ENCODE measurements around the gene PTPRA. TPM values are rescaled to one million over a fixed set of nuclear protein-coding genes. Genes with fewer than 3 reads are reported as not detected.
A peak's percentile ranks its signal among the peaks of the same experiment; 100 is the strongest.

Gene PTPRA
- total and polyA plus RNA-seq, 2 donors from 2014 or later: 33.1 to 70.3 TPM

GRCh38 chr20:2991532-2991931, 118.3 kb downstream of the PTPRA start:
- intact Hi-C loops (cut with DNase I): no loop called here
- DNase-seq (no peak), FAIRE-seq (no peak)
- H3K9ac ChIP-seq (ENCODE audit: low read length in 3 of 3): no peak overlapping the region
- no peaks in the 10 kb centered on the region for H3K27me3 ChIP-seq (ENCODE audit: control insufficient read depth, insufficient read depth, low read length)
- no peaks in the 10 kb centered on the region for H3K4me1 ChIP-seq (ENCODE audit: control insufficient read depth in 2 of 3, insufficient read depth in 2 of 3, low read depth in 1 of 3, low read length in 3 of 3)
- no peaks in the 10 kb centered on the region for H3K9me3 ChIP-seq (ENCODE audit: control insufficient read depth in 2 of 3, insufficient read depth in 1 of 3, low read length in 3 of 3)
- no peak overlapping the region for H3K4me3 ChIP-seq (ENCODE audit: low read length in 3 of 3)
- TF ChIP-seq, protein P1, sequence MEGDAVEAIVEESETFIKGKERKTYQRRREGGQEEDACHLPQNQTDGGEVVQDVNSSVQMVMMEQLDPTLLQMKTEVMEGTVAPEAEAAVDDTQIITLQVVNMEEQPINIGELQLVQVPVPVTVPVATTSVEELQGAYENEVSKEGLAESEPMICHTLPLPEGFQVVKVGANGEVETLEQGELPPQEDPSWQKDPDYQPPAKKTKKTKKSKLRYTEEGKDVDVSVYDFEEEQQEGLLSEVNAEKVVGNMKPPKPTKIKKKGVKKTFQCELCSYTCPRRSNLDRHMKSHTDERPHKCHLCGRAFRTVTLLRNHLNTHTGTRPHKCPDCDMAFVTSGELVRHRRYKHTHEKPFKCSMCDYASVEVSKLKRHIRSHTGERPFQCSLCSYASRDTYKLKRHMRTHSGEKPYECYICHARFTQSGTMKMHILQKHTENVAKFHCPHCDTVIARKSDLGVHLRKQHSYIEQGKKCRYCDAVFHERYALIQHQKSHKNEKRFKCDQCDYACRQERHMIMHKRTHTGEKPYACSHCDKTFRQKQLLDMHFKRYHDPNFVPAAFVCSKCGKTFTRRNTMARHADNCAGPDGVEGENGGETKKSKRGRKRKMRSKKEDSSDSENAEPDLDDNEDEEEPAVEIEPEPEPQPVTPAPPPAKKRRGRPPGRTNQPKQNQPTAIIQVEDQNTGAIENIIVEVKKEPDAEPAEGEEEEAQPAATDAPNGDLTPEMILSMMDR (IDR thresholded peaks at IDR 0.05; ENCODE audit: borderline replicate concordance, extremely low read depth, insufficient read depth): no peak
- no peak overlapping the region for H3K27ac ChIP-seq (ENCODE audit: low read depth in 2 of 2, low read length in 2 of 2)
- H3K36me3 ChIP-seq (ENCODE audit: control insufficient read depth in 2 of 3, insufficient read depth in 3 of 3, low read length in 3 of 3): peaks cover 9 to 42% (median 24%) of the 10 kb centered on the region in 3 donors

- no peak overlapping the region for H3K9ac ChIP-seq (ENCODE audit: low read length in 3 of 3)
- no peak overlapping the region for H3K27ac ChIP-seq (ENCODE audit: low read depth in 2 of 2, low read length in 2 of 2)
- H3K27me3 ChIP-seq (ENCODE audit: control insufficient read depth, insufficient read depth, low read length): no peaks in the 10 kb centered on the region
- no peaks in the 10 kb centered on the region for H3K4me1 ChIP-seq (ENCODE audit: control insufficient read depth in 2 of 3, insufficient read depth in 2 of 3, low read depth in 1 of 3, low read length in 3 of 3)
- no peaks in the 10 kb centered on the region for H3K9me3 ChIP-seq (ENCODE audit: control insufficient read depth in 2 of 3, insufficient read depth in 1 of 3, low read length in 3 of 3)
- DNase-seq: no peak
- H3K36me3 ChIP-seq (ENCODE audit: control insufficient read depth in 2 of 3, insufficient read depth in 3 of 3, low read length in 3 of 3): peaks cover 9 to 30% (median 20%) of the 10 kb centered on the region in 3 donors
- no peak overlapping the region for H3K4me3 ChIP-seq (ENCODE audit: low read length in 3 of 3)
- TF ChIP-seq, protein P1 (IDR thresholded peaks at IDR 0.05; ENCODE audit: borderline replicate concordance, extremely low read depth, insufficient read depth): no peak
- intact Hi-C loops (cut with DNase I): no loop called here
- FAIRE-seq: no peak
Observed at GRCh38 chr20:2993250-2993649, 120.0 kb downstream of the PTPRA start.

DNA sequence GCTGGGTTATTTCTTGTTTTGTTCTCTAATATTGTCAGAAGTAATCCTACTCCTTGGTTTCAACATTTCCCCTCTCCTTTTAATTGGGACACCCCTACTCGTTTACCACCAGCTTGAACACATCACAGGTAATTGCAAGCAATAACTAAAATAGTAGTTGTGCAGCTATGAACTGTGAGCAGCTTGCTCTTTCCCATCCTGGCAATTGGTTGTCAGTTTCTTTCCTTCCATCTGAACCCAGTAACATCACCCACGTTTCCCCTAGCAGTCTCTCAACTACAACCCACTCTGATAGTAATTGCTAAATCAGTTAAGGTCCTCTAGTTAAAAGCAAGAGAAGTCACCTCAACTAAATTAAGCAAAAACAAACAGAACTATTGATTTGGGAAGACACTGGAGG, 122.5 kb downstream of the PTPRA start:
- Histone ChIP-seq H3K27ac (ENCODE audit: low read depth in 2 of 2, low read length in 2 of 2) (no peak overlapping the region), H3K9me3 (ENCODE audit: control insufficient read depth in 2 of 3, insufficient read depth in 1 of 3, low read length in 3 of 3) (no peaks in the 10 kb centered on the region), H3K9ac (ENCODE audit: low read length in 3 of 3) (no peak overlapping the region), H3K4me3 (ENCODE audit: low read length in 3 of 3) (no peak overlapping the region), H3K27me3 (ENCODE audit: control insufficient read depth, insufficient read depth, low read length) (no peaks in the 10 kb centered on the region), H3K4me1 (ENCODE audit: control insufficient read depth in 2 of 3, insufficient read depth in 2 of 3, low read depth in 1 of 3, low read length in 3 of 3) (no peaks in the 10 kb centered on the region), H3K36me3 (ENCODE audit: control insufficient read depth in 2 of 3, insufficient read depth in 3 of 3, low read length in 3 of 3) (peaks cover 4 to 21% (median 5%) of the 10 kb centered on the region in 3 donors)
- FAIRE-seq (no peak), DNase-seq (no peak)
- TF ChIP-seq, protein P1 (IDR thresholded peaks at IDR 0.05; ENCODE audit: borderline replicate concordance, extremely low read depth, insufficient read depth): no peak
- intact Hi-C loops (cut with DNase I): no loop called here

GRCh38 chr20:2998728-2999127, 125.4 kb downstream of the PTPRA start:
- H3K27me3 ChIP-seq (ENCODE audit: control insufficient read depth, insufficient read depth, low read length): no peaks in the 10 kb centered on the region
- TF ChIP-seq, protein P1 (IDR thresholded peaks at IDR 0.05; ENCODE audit: borderline replicate concordance, extremely low read depth, insufficient read depth): no peak

More at GRCh38 chr20:2998728-2999127, 125.4 kb downstream of the PTPRA start:
- Histone ChIP-seq H3K4me1 (ENCODE audit: control insufficient read depth in 2 of 3, insufficient read depth in 2 of 3, low read depth in 1 of 3, low read length in 3 of 3) (no peaks in the 10 kb centered on the region), H3K4me3 (ENCODE audit: low read length in 3 of 3) (no peak overlapping the region), H3K9me3 (ENCODE audit: control insufficient read depth in 2 of 3, insufficient read depth in 1 of 3, low read length in 3 of 3) (no peaks in the 10 kb centered on the region), H3K36me3 (ENCODE audit: control insufficient read depth in 2 of 3, insufficient read depth in 3 of 3, low read length in 3 of 3) (peaks cover 0 to 12% (median 2%) of the 10 kb centered on the region in 3 donors), H3K27ac (ENCODE audit: low read depth in 2 of 2, low read length in 2 of 2) (no peak overlapping the region), H3K9ac (ENCODE audit: low read length in 3 of 3) (no peak overlapping the region)
- peak; percentile 81 for FAIRE-seq
- intact Hi-C loops (cut with DNase I): no loop called here
- no peak for DNase-seq
